ENCODE measurements around the gene TP73. TPM values are rescaled to one million over a fixed set of nuclear protein-coding genes. Genes with fewer than 3 reads are reported as not detected.
"Not testable (repeated sequence)": the region's sequence is repeated elsewhere in the genome, so short reads cannot be mapped to it uniquely, and the experiment has no call there.

Gene TP73
- total RNA-seq, 1 donor from 2014 or later = not detected

GRCh38 chr1:3618531-3618880 lies 33.8 kb upstream of the TP73 start:
- no peak for DNase-seq (ENCODE audit: low spot score)

DNA sequence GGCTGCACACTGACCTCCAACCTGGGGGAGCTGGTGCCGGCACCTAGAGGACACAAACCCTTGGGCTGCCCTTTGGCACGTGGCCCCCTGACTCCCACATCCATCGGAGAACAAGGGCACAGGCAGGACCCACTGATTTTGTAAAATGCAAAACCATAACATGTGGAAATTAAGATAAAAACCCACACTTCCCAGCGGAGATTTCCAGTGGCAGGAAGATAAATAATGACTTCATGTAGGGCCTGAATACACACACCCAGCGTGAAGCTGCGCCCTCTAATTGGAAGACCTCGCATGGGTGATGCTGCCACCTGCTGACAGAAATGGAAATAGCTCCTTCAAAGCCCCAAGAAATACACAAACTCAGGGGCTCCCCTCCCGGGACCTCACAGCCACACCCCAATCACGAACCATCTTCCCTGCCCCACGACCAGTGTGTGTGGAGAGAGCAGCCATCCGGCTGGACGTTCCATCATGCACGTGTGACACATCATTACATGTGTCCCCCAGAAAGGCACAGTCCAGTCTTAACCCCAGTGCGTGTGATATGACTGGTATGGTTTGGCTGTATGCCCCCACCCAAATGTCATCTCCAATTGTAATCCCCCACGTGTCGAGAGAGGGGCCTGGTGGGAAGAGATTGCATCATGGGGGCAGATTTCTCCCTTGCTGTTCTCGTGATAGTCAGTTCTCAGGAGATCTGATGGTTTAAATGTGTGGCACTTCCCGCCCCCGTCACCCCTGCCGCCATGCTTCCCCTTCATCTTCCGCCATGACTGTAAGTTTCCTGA lies 33.2 kb upstream of the TP73 start:
- peak; percentile 88 for DNase-seq (ENCODE audit: low spot score)

DNA sequence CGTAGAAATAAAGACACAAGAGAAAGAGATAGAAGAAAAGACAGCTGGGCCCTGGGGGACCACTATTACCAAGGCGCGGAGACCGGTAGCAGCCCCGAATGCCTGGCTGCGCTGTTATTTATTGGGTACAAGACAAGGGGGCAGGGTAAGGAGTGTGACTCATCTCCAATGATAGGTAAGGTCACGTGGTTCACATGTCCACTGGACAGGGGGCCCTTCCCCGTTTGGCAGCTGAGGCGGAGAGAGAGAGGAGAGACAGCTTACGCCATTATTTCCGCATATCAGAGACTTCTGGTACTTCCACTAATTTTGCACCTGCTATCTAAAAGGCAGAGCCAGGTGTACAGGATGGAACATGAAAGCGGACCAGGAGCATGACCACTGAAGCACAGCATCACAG lies 31.6 kb upstream of the TP73 start:
- no peak for DNase-seq (ENCODE audit: low spot score)

DNA sequence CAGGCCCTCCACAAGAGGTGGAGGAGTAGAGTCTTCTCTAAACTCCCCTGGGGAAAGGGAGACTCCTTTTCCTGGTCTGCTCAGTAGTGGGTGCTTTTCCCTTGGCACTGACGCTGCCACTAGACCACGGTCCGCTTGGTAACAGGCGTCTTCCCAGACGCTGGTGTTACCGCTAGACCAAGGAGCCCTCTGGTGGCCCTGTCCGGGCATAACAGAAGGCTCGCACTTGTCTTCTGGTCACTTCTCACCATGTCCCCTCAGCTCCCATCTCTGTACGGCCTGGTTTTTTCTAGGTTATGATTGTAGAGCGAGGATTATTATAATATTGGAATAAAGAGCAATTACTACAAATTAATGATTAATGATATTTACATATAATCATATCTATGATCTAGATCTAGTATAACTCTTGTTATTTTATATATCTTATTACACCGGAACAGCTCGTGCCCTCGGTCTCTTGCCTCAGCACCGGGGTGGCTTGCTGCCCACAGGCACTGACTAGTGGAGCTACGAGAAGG lies 31.1 kb upstream of the TP73 start:
- not testable (repeated sequence) for DNase-seq (ENCODE audit: low spot score)

- DNase-seq (ENCODE audit: low spot score) = not testable (repeated sequence)
Observed at GRCh38 chr1:3622102-3622501, 30.2 kb upstream of the TP73 start.

GRCh38 chr1:3623441-3624199 lies 28.7 kb upstream of the TP73 start:
- no peak for DNase-seq (ENCODE audit: low spot score)

DNA sequence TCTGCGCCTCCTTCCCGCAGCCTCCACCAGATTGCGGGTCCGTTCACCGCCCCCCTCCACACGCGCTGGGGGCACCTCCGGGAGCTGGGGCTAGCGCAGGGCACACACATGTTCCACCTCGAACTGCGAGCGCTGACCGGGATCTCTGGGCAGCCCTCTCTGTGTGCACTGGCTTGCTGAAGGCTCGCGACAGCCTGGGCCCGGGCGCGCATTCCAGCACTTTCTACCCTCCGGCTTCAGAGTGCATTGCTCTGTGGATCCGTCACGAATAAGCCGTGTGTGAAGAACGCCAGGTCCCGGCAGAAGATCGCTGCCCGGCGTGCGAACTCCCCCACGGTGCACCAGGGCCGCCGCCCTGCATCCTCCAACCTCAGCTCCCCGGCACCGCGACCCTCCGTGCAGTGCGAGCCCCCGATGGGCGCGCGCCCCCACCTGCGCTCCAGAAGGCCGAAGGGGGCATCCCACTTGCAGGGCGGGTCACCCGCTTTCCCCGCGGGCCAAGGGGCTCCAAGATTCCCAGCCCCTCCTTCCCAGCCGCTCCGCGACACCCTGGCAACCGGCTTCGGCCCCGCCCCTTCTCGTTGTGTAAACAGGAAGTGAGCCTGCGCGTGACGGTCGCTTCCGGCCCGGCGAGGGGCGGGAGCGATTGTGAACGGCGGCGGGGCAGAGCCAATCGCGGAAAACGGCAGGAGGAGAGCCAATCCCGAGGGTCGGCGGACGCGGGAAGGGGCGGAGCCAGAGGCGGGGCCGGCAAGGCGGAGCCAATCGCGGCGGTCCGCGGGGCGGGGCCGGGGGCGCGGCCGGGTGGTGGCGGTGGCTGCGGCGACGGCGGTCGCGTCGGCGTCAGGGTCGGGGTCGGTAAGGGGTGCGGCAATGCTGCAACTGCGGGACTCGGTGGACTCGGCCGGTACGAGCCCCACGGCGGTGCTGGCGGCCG lies 27.8 kb upstream of the TP73 start, which contains the start of gene TPRG1L:
Gene TPRG1L, plus strand, starts transcription at position 816 of the 937 bp plus-strand sequence. Its CDS starts 58 bp downstream, at position 874.
- DNase-seq (ENCODE audit: low spot score) = peak; percentile 98

GRCh38 chr1:3625151-3625907 lies 27.0 kb upstream of the TP73 start:
- DNase-seq (ENCODE audit: low spot score) = no peak

DNA sequence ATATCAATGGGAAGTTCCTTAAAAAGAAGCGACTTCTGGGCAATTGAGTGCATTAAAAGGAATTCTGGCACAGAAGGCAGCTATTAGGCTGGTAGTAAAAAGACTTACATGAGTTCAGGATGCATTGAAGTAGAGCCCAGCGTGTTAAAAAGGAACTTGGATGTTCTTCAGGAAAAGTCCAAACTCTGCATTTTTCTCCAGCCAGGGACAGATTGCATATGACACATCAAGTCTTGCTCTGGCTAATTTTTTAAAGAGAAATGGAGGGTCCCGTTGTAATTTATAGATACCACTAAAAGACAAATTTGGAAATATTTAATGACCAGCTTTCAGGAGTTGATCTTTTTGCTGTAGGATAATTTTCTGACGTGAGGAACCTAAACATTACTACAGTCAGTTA lies 26.3 kb upstream of the TP73 start:
- DNase-seq (ENCODE audit: low spot score) = no peak

GRCh38 chr1:3627515-3628253 lies 24.6 kb upstream of the TP73 start:
- DNase-seq (ENCODE audit: low spot score) = no peak

DNA sequence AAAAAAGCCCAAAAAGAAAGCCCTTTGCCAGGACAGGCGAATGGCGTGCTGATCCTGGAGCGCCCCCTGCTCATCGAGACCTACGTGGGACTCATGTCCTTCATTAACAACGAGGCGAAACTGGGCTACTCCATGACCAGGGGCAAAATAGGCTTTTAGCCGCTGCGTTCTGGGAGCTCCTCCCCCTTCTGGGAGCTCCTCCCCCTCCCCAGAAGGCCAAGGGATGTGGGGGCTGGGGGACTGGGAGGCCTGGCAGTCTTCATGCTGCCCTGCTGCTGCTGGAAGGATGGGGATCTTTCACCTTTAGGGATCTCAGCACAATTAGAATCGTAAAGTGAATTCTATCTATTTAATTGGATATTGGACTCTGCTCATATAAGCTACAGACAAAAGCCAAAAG lies 23.9 kb upstream of the TP73 start:
- no peak for DNase-seq (ENCODE audit: low spot score)

DNA sequence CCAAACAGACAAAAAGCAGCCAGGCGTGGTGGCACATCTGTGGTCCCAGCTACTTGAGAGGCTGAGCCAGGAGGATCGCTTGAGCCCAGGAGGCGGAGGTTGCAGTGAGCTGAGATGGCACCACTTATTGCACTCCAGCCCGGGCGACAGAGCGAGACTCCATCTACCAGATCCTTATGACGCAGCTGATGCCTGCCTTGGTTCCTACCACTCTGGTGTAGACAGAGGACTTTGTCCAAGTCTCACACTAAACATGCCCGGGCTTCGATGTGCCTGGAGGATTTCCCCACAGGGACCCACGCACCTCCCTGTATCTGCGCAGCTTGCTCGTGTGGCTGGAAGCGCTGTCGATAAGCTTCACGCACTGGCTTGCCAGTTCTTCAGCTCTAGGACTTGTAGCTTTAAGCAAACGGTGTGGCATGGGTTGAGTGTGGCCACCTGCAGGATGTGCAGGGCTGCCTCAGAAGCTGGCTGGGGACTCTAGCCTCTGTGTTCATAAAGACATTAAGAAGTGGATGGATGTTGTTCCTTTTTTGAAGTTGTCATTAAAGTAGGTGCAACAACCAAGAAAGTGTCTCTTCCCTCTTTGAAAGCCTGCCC lies 22.7 kb upstream of the TP73 start:
- no peak for DNase-seq (ENCODE audit: low spot score)

GRCh38 chr1:3630161-3630611 lies 22.1 kb upstream of the TP73 start:
- no peak for DNase-seq (ENCODE audit: low spot score)

- no peak for DNase-seq (ENCODE audit: low spot score)
Observed at GRCh38 chr1:3630914-3631313, 21.4 kb upstream of the TP73 start.

- no peak for DNase-seq (ENCODE audit: low spot score)
Observed at GRCh38 chr1:3631320-3632260, 20.7 kb upstream of the TP73 start.

DNA sequence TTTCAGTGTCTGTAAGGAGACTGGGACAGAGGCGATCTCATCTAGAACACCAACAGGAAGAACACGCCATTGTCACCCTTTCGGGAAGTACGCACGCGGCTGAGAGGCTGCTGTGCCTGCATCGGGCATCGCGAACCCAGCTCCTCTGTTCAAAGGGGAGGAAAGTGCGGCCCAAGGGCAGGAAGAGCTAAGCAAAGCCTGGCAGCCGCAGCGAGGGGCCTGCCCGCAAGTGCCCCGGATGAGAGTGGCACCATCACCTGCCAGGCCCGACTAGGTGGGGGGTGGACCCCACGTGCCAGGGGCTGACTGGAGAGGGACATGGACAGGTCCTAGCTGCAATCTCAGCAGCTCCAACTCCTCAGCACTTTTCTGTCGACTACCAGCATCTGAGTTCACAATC lies 20.0 kb upstream of the TP73 start:
- DNase-seq (ENCODE audit: low spot score) = no peak

DNA sequence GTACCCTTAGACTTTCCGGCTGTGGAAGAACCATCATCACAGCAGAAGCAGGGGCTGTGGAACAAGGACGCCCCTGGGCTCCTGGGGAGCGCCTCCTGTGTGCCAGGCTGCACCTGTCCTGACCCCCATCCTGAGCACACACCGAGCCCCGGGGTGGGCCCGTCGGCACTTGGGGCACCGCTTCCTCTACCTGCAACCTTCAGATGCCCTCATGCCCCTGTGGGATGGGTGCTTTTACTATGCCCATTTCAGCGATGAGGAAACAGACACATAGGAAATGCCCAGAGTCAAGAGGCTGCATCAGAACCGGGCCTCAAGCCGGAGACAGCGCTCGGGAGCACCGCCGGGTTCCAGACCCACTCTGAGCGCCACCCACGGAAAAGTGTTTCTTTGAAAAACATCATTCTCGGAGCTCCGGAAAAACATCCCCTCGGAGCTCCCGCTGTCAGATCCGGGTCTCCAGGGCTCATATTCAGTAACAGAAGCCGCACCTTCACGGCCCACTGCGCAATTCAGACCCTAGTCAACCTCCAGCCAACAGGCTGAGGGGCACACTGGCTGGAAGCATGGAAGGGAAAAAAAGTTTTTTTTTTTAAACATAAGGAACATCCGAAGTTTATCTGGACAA lies 19.5 kb upstream of the TP73 start:
- no peak for DNase-seq (ENCODE audit: low spot score)
